Hepatocyte (in vitro differentiated cells): ENCODE measurements around the gene PRKCA. TPM values are rescaled to one million over a fixed set of nuclear protein-coding genes. Genes with fewer than 3 reads are reported as not detected.

Source experiments
- DNase-seq: peaks from one replicate; pipeline ENCODE4 v3.0.0-alpha.2; 2016; ENCODE audit warnings: low spot score
- H2AFZ ChIP-seq: fragments of 200-600 bp; sonication (generic); 2 replicates; pipeline ENCODE4 v1.6.0; 2016; ENCODE audit warnings: antibody characterized with exemption, mild to moderate bottlenecking
- H3K27ac ChIP-seq: fragments of 200-600 bp; sonication (generic); 2 replicates; pipeline ENCODE4 v1.5.1; 2016; ENCODE audit warnings: mild to moderate bottlenecking
- H3K27me3 ChIP-seq: fragments of 200-600 bp; sonication (generic); 2 replicates; pipeline ENCODE4 v1.6.1; 2016
- H3K36me3 ChIP-seq: fragments of 200-600 bp; sonication (generic); replicated peaks from 2 replicates; pipeline ENCODE4 v1.5.1; 2016; ENCODE audit warnings: low read depth; ENCODE audit not compliant: insufficient read depth
- H3K4me1 ChIP-seq: fragments of 200-600 bp; sonication (generic); 2 replicates; pipeline ENCODE4 v1.5.1; 2016; ENCODE audit warnings: mild to moderate bottlenecking, moderate library complexity; ENCODE audit not compliant: insufficient read depth
- H3K4me2 ChIP-seq: fragments of 200-600 bp; sonication (generic); 2 replicates; pipeline ENCODE4 v1.6.0; 2016
- H3K4me3 ChIP-seq: fragments of 200-600 bp; sonication (generic); 2 replicates; pipeline ENCODE4 v1.5.1; 2016; ENCODE audit warnings: mild to moderate bottlenecking
- H3K79me2 ChIP-seq: fragments of 200-600 bp; sonication (generic); 2 replicates; pipeline ENCODE4 v1.6.0; 2017; ENCODE audit warnings: mild to moderate bottlenecking
- H3K9me2 ChIP-seq: fragments of 200-600 bp; sonication (generic); replicated peaks from 2 replicates; pipeline ENCODE4 v1.6.0; 2017; ENCODE audit warnings: mild to moderate bottlenecking; ENCODE audit not compliant: insufficient read depth
- H3K9me3 ChIP-seq: fragments of 200-600 bp; sonication (generic); 2 replicates; pipeline ENCODE4 v1.5.1; 2016; ENCODE audit warnings: low read depth, mild to moderate bottlenecking
- H4K20me1 ChIP-seq: fragments of 200-600 bp; sonication (generic); 2 replicates; pipeline ENCODE4 v1.6.0; 2016; ENCODE audit warnings: mild to moderate bottlenecking; ENCODE audit not compliant: insufficient read depth, poor library complexity, severe bottlenecking
- CTCF ChIP-seq: fragments of 200-600 bp; sonication (generic); IDR thresholded peaks from 2 replicates; pipeline ENCODE4 v1.5.1; 2016; ENCODE audit warnings: antibody characterized with exemption, mild to moderate bottlenecking; ENCODE audit not compliant: poor library complexity
- EZH2 ChIP-seq: fragments of 200-600 bp; sonication (generic); IDR thresholded peaks from 2 replicates; pipeline ENCODE4 v1.6.1; 2016; ENCODE audit warnings: antibody characterized with exemption, mild to moderate bottlenecking, borderline replicate concordance
- EZH2phosphoT487 ChIP-seq: fragments of 200-600 bp; sonication (generic); IDR thresholded peaks from one replicate; pipeline ENCODE4 v1.6.1; 2018; ENCODE audit warnings: antibody characterized with exemption, mild to moderate bottlenecking, low read depth, moderate library complexity; ENCODE audit not compliant: unreplicated experiment, severe bottlenecking
- WGBS: methylation state at CpG from one replicate; pipeline ENCODE4 v1.1.6; 2016; ENCODE audit warnings: low lambda C conversion rate; ENCODE audit errors: missing lambda C conversion rate; 5-methylcytosine and 5-hydroxymethylcytosine counted together
- polyA plus RNA-seq: library from polyadenylated mRNA; unstranded; fragments of >200 nt; fragmentation: Nextera tagmentation; extraction: Ambion mirVana; gene quantifications from 2 replicates; pipeline ENCODE4 v1.2.1, GENCODE V29; 2016
- total RNA-seq: library from RNA; depleted of rRNA; stranded (reverse); fragments of >200 nt; gene quantifications from 2 replicates; pipeline ENCODE4 v1.2.3, GENCODE V29; 2014

The PRKCA gene
- total and polyA plus RNA-seq, 2 experiments from 2014 or later = 5.9 to 18.5 TPM

GRCh38 chr17:66684731-66685130 lies 382.3 kb downstream of the PRKCA start:
- WGBS = 83% methylated on average over 2 of the region's 2 CpGs
- Histone ChIP-seq H3K27ac (no peak overlapping the region), H3K36me3 (no peaks in the 10 kb centered on the region), H3K4me1 (peaks cover 8% of the 10 kb centered on the region), H2AFZ (no peak overlapping the region), H3K4me3 (no peak overlapping the region), H3K79me2 (no peaks in the 10 kb centered on the region), H3K9me3 (no peaks in the 10 kb centered on the region), H3K9me2 (no peaks in the 10 kb centered on the region), H4K20me1 (no peaks in the 10 kb centered on the region), H3K4me2 (peak overlapping the region; percentile 18), H3K27me3 (no peaks in the 10 kb centered on the region)
- TF ChIP-seq EZH2phosphoT487 (no peak), EZH2 (no peak), CTCF (no peak)
- DNase-seq = no peak

- no peak overlapping the region for H3K4me3 ChIP-seq
- DNase-seq = no peak
- peaks cover 8% of the 10 kb centered on the region for H3K4me1 ChIP-seq
- H4K20me1 ChIP-seq = no peaks in the 10 kb centered on the region
- H3K36me3 ChIP-seq = no peaks in the 10 kb centered on the region
- no peak overlapping the region for H2AFZ ChIP-seq
- no peak for TF ChIP-seq CTCF
- no peak for TF ChIP-seq EZH2
- no peak for TF ChIP-seq EZH2phosphoT487
- H3K9me3 ChIP-seq = no peaks in the 10 kb centered on the region
- 98% methylated on average over 6 of the region's 6 CpGs for WGBS
- H3K27ac ChIP-seq = no peak overlapping the region
- H3K4me2 ChIP-seq = no peak overlapping the region
- H3K9me2 ChIP-seq = no peaks in the 10 kb centered on the region
- no peaks in the 10 kb centered on the region for H3K27me3 ChIP-seq
- no peaks in the 10 kb centered on the region for H3K79me2 ChIP-seq
These were observed 384.2 kb downstream of the PRKCA start for GRCh38 chr17:66686601-66687000.

- WGBS = 92% methylated on average over 3 of the region's 3 CpGs
- H3K36me3 ChIP-seq = no peaks in the 10 kb centered on the region
- no peaks in the 10 kb centered on the region for H4K20me1 ChIP-seq
- H3K4me2 ChIP-seq = no peak overlapping the region
- no peaks in the 10 kb centered on the region for H3K9me2 ChIP-seq
- H3K79me2 ChIP-seq = no peaks in the 10 kb centered on the region
- H3K4me1 ChIP-seq = peaks cover 8% of the 10 kb centered on the region
- H3K9me3 ChIP-seq = no peaks in the 10 kb centered on the region
- H3K27ac ChIP-seq = no peak overlapping the region
- no peak overlapping the region for H3K4me3 ChIP-seq
- no peak overlapping the region for H2AFZ ChIP-seq
- TF ChIP-seq EZH2 = no peak
- no peak for TF ChIP-seq CTCF
- no peak for TF ChIP-seq EZH2phosphoT487
- H3K27me3 ChIP-seq = no peaks in the 10 kb centered on the region
- no peak for DNase-seq
These were observed 385.3 kb downstream of the PRKCA start for GRCh38 chr17:66687570-66688284.
